Kidney capillary endothelial cell (primary cell): ENCODE results near the gene CFAP97D1.
"Not testable (repeated sequence)": the region's sequence is repeated elsewhere in the genome, so short reads cannot be mapped to it uniquely, and the experiment has no call there.

Experiments used
- DNase-seq: peaks from one replicate; pipeline ENCODE4 v3.0.0-alpha.2; 2018; ENCODE audit warnings: low spot score

Gene CFAP97D1

GRCh38 chr17:43768382-43768781 lies 11.9 kb upstream of the CFAP97D1 start:
- no peak for DNase-seq

- no peak for DNase-seq
Observed at GRCh38 chr17:43768943-43769342, 11.3 kb upstream of the CFAP97D1 start.

- no peak for DNase-seq
Observed at GRCh38 chr17:43769426-43769825, 10.8 kb upstream of the CFAP97D1 start.

DNA sequence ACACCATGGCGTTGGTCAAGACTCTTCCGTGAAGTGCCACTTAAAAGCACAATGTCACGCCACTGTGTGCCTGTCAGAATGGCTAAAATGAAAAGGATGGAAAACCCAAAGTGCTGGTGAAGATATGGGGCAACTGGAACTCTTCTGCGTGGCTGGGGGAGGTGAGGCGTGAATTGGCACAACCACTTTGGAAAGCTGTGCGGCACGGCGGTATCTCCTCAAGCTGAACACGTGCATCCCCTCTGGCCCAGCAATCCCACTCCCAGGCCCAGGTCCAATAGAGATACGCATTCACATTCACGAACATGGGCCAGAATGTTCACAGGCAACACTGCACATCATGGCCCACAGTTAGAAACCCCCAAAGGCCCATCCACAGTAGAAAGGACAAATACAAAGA lies 10.4 kb upstream of the CFAP97D1 start:
- no peak for DNase-seq

DNA sequence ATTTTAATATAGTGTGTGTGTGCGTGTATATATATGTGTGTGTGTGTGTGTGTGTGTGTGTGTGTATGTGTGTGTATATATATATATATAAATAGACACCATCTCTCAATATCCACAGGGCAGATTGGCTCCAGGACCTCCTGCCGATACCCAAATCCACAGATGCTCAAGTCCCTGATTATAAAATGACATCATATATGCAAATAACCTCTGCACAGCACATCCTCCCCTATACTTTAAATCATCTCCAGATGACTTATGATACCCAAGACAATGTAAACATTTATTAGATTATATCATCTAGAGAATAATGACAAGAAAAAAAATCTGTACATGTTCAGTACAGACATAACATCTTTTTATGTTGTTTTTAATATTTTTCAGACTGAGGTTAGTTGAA lies 9.3 kb upstream of the CFAP97D1 start:
- no peak for DNase-seq

DNA sequence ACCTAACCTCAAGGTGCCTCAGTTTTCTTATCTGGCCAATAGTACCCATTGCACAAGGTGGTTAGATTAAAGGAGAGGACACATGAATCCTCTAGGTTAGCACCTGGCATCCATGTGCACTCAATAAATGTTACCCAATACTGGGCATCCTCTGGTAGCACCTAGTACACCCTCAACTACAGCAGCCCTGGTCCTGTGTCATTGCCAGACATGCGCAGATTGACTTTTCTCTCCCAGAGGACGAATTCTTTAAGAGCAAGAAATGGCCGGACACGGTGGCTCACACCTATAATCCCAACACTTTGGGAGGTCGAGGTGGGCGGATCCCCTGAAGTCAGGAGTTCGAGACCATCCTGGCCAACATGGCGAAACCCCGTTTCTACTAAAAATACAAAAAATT lies 8.8 kb upstream of the CFAP97D1 start:
- DNase-seq, result no peak

DNA sequence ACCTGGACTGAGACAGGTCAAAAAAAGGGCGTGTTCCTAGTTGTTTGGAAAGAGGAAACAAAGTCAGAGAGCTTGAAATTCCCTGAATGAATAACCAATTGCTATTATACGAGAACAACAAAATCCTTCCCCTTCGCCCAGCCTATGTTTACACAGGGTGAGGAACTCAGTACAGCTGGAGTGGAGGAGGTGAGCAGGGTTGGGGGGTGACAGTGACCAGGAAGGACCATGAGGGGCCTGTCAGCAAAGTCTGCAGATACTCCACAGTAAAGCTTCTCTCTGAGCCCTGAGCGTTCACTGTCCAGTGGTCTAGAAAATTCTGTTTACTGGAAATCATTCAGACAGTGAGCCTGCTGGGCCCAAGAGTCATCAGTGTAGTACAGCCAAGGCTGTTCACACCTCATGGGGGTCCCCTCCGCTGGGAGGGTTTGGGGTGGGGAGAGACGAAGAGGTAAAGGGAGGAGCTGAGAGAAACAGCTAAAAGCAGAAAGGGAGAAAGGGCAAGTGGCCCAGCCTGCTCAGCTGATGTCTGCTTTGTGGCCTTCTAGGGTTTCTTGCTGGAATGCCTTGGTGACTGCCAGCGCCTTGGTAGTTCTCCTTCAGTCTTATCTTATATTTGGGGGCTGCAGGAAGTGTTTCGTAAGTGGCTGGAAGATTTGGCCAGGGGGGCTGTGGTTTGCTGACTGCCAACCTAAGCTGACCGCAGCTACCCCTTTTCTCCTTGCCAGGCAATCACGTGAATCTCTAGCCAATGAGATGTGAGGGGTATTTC lies 7.2 kb upstream of the CFAP97D1 start:
- no peak for DNase-seq

DNA sequence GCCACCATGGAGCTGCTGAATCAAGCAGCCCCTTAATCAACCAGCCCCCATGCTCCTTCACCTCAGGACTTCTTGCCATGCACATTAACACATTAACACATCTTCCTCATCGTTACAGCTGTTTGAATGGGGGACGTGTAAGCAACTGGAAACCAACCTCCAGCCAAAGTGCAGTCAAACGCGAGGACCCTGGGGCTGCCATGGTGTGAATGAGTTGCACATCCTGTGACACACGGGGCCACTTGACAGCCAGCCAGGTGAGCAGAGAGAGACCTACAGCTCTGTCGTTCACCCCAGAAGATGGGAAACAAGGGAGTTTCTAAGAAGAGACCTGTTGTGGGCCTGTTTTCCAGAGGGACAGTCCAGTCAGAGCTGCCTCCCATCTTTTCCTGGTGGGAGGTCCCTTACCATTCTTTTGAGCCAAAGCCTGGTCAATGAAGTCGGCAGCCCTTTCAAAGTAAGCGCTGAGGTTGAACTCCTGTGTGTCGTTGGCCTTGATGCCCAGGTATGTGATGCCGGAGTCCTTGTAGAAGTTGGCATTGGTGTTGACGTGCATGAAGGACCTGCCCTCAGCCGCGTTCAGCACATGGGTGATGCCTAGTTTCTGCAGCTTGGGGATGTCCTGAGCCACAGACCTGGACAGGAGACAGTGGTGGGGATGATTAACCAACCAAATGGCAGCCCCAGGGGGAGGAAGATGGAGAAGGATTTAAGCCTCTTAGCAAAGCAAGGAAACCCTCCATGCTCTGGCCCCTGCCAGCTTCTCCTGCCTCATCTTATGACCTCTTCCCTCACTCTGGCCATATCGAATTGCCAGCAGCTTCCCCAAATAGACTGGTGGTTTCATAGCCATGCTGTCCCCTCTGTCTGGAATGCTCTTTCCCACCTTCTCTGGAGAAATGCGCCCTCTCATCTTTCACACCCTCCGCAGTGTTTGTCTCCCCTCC lies 5.7 kb upstream of the CFAP97D1 start:
- DNase-seq, result no peak

- DNase-seq, result peak; percentile 77
Observed at GRCh38 chr17:43778337-43779144, 1.7 kb upstream of the CFAP97D1 start, which contains the start of gene DUSP3. DUSP3 (minus strand) TSS chr17:43778977; CDS start chr17:43778924, 53 bp downstream.

GRCh38 chr17:43779145-43780125 lies 800 bp upstream of the CFAP97D1 start:
- no peak for DNase-seq

- no peak for DNase-seq
Observed at GRCh38 chr17:43782913-43783680, 2.9 kb downstream of the CFAP97D1 start.

GRCh38 chr17:43784068-43784467 lies 3.8 kb downstream of the CFAP97D1 start:
- DNase-seq, result no peak

GRCh38 chr17:43784628-43785101 lies 4.4 kb downstream of the CFAP97D1 start:
- DNase-seq, result no peak

- DNase-seq, result no peak
Observed at GRCh38 chr17:43787728-43788127, 7.5 kb downstream of the CFAP97D1 start.

DNA sequence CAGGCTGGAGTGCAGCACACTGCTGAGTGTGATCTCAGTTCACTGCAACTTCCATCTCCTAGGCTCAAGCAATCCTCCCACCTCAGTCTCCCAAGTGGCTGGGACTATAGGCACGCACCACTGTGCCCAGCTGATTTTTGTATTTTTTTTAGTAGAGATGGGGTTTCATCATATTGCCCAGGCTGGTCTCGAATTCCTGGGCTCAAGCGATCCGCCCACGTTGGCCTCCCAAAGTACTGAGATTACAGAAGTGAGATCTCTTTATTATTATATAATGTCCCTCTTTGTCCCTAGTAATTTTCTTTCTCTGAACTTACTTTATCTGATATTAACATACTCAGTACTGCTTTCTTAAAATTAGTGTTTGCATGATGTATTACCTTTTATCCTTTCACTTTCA lies 8.3 kb downstream of the CFAP97D1 start:
- no peak for DNase-seq

DNA sequence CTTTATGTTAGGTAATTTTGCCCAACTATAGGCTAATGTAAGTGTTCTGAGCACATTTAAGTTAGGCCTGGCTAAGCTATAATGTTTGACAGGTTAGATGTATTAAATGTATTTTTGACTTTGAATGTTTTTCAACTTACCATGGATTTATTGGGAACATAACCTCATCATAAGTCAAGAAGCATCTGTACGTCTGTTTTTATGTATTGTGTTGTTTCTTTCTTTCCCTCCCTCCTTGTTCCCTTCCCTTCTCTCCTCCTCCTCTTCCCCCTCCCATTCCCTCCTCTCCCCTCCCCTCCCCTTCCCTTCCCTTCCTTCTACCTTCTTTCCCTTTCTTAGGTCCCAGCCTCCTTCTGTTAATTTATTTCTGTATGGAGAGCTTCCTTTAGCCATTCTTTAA lies 9.2 kb downstream of the CFAP97D1 start:
- no peak for DNase-seq

GRCh38 chr17:43790311-43790940 lies 10.2 kb downstream of the CFAP97D1 start:
- DNase-seq, result no peak

- no peak for DNase-seq
Observed at GRCh38 chr17:43791589-43791988, 11.4 kb downstream of the CFAP97D1 start.

GRCh38 chr17:43792668-43793067 lies 12.4 kb downstream of the CFAP97D1 start:
- DNase-seq, result not testable (repeated sequence)
